ENCODE measurements around the gene RPL37A.

- TF ChIP-seq POLR2AphosphoS5 (IDR thresholded peaks at IDR 0.05; ENCODE audit: low read depth) (no peak), GABPA (IDR thresholded peaks at IDR 0.05; ENCODE audit: low read depth) (no peak)
- TF ChIP-seq, protein P1, sequence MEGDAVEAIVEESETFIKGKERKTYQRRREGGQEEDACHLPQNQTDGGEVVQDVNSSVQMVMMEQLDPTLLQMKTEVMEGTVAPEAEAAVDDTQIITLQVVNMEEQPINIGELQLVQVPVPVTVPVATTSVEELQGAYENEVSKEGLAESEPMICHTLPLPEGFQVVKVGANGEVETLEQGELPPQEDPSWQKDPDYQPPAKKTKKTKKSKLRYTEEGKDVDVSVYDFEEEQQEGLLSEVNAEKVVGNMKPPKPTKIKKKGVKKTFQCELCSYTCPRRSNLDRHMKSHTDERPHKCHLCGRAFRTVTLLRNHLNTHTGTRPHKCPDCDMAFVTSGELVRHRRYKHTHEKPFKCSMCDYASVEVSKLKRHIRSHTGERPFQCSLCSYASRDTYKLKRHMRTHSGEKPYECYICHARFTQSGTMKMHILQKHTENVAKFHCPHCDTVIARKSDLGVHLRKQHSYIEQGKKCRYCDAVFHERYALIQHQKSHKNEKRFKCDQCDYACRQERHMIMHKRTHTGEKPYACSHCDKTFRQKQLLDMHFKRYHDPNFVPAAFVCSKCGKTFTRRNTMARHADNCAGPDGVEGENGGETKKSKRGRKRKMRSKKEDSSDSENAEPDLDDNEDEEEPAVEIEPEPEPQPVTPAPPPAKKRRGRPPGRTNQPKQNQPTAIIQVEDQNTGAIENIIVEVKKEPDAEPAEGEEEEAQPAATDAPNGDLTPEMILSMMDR (IDR thresholded peaks at IDR 0.05; ENCODE audit: insufficient read depth, low read length), result peak; percentile 56
- TF ChIP-seq, protein P2, sequence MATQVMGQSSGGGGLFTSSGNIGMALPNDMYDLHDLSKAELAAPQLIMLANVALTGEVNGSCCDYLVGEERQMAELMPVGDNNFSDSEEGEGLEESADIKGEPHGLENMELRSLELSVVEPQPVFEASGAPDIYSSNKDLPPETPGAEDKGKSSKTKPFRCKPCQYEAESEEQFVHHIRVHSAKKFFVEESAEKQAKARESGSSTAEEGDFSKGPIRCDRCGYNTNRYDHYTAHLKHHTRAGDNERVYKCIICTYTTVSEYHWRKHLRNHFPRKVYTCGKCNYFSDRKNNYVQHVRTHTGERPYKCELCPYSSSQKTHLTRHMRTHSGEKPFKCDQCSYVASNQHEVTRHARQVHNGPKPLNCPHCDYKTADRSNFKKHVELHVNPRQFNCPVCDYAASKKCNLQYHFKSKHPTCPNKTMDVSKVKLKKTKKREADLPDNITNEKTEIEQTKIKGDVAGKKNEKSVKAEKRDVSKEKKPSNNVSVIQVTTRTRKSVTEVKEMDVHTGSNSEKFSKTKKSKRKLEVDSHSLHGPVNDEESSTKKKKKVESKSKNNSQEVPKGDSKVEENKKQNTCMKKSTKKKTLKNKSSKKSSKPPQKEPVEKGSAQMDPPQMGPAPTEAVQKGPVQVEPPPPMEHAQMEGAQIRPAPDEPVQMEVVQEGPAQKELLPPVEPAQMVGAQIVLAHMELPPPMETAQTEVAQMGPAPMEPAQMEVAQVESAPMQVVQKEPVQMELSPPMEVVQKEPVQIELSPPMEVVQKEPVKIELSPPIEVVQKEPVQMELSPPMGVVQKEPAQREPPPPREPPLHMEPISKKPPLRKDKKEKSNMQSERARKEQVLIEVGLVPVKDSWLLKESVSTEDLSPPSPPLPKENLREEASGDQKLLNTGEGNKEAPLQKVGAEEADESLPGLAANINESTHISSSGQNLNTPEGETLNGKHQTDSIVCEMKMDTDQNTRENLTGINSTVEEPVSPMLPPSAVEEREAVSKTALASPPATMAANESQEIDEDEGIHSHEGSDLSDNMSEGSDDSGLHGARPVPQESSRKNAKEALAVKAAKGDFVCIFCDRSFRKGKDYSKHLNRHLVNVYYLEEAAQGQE (IDR thresholded peaks at IDR 0.05; ENCODE audit: insufficient replicate concordance, low read depth), result no peak
Observed at GRCh38 chr2:216519154-216519762, 20.6 kb downstream of the RPL37A start.
